Measurements from ENCODE around the gene HNMT. TPM values are rescaled to one million over a fixed set of nuclear protein-coding genes. Genes with fewer than 3 reads are reported as not detected.
"Not testable (repeated sequence)": the region's sequence is repeated elsewhere in the genome, so short reads cannot be mapped to it uniquely, and the experiment has no call there.

The HNMT gene
- total and polyA plus RNA-seq, 2 of the 13 experiments (the other 11 are each of a cell fraction or from before 2014, with no cell fraction given), result 279 to 309 TPM

DNA sequence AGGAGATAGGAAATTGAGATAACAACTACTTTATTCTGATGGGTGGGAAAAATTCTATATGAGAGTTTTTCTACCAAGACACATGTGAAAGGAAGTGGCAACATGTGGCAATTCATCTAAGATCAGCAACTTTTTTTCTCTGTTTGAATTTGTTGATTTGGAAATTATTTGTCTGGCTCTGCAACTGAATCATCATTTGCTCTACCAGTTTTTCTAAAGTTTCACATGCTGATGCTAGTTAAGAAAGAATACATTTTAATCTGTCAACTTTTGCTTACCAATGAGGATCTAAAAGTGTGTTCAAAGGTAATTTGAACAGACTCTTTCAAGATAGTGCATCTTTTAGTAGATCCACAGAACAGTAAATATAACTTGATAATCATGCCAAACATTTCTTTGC, 42.1 kb upstream of the HNMT start:
- intact Hi-C loops (cut with micrococcal nuclease; ENCODE audit: unreplicated experiment); CTCF ChIA-PET (ENCODE audit: low intra/inter-chr PET ratio, low total read pairs); H3K36me3 ChIP-seq (replicated peaks in 1 of 2; ENCODE audit: control insufficient read depth in 1 of 2, insufficient read depth in 2 of 2, low read length in 2 of 2); H4K20me1 ChIP-seq (ENCODE audit: insufficient read depth, low read length); H3K79me2 ChIP-seq (ENCODE audit: insufficient read depth, low read length); ATAC-seq; H3K4me2 ChIP-seq (ENCODE audit: low read depth, low read length); in situ Hi-C loops (cut with HindIII; ENCODE audit: extremely low pct_ligation_motif_present, low pct_unique_long_range_greater_than_20kb); H3K9ac ChIP-seq (ENCODE audit: insufficient read depth, low read depth, low read length); H3K9me3 ChIP-seq (ENCODE audit: low read length); POLR2A ChIA-PET; DNase-seq (ENCODE audit: low spot score); H3K27ac ChIP-seq (ENCODE audit: extremely low read length, insufficient read depth, low read length); H3K27me3 ChIP-seq (ENCODE audit: control insufficient read depth in 1 of 2, insufficient read depth in 2 of 2, low read length in 2 of 2); H3K4me3 ChIP-seq (replicated peaks in 1 of 3; ENCODE audit: insufficient read depth in 1 of 3, low read depth in 2 of 3, low read length in 3 of 3); FAIRE-seq; H2AFZ ChIP-seq (ENCODE audit: low read length); BruUV-seq (replicated peaks): not testable (repeated sequence)
- TF ChIP-seq, protein P1, sequence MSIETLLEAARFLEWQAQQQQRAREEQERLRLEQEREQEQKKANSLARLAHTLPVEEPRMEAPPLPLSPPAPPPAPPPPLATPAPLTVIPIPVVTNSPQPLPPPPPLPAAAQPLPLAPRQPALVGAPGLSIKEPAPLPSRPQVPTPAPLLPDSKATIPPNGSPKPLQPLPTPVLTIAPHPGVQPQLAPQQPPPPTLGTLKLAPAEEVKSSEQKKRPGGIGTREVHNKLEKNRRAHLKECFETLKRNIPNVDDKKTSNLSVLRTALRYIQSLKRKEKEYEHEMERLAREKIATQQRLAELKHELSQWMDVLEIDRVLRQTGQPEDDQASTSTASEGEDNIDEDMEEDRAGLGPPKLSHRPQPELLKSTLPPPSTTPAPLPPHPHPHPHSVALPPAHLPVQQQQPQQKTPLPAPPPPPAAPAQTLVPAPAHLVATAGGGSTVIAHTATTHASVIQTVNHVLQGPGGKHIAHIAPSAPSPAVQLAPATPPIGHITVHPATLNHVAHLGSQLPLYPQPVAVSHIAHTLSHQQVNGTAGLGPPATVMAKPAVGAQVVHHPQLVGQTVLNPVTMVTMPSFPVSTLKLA (IDR thresholded peaks at IDR 0.05), result peak; percentile 36
- peaks cover 41% of the 10 kb centered on the region for H3K4me1 ChIP-seq (ENCODE audit: insufficient read depth, low read length)

DNA sequence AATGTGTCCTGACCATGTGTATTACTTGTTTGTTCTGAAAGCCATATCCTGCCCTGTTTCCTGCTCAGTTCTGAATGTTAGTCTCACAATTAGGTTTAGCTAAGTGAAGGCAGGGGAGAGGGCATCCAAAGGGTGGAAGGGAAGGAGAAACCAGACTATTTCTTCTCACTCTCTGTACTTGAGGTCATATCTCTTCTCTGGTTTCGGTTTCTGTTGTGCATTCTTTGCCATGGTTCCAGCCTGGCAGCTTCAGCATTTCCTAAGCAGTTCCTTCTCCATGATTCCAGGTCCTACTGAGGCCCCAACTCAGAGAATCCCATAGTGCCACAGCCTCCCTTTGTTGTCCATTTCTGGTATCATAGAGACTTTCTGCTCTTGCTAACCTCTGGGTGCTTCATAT, 40.3 kb upstream of the HNMT start:
- no peak overlapping the region for H2AFZ ChIP-seq (ENCODE audit: low read length)
- POLR2A ChIA-PET, result interaction anchor here (1.2 to 3.3 kb wide), 2 partner anchors 41 to 51 kb away, joined by 3 to 12 read pairs; partner anchors contain the start of gene HNMT
- H3K4me3 ChIP-seq (replicated peaks in 1 of 3; ENCODE audit: insufficient read depth in 1 of 3, low read depth in 2 of 3, low read length in 3 of 3), result no peak overlapping the region
- intact Hi-C loops (cut with micrococcal nuclease; ENCODE audit: unreplicated experiment), result no loop called here
- no peaks in the 10 kb centered on the region for H3K36me3 ChIP-seq (replicated peaks in 1 of 2; ENCODE audit: control insufficient read depth in 1 of 2, insufficient read depth in 2 of 2, low read length in 2 of 2)
- no peaks in the 10 kb centered on the region for H4K20me1 ChIP-seq (ENCODE audit: insufficient read depth, low read length)
- no TSS peak for BruUV-seq (replicated peaks)
- H3K79me2 ChIP-seq (ENCODE audit: insufficient read depth, low read length), result no peaks in the 10 kb centered on the region
- CTCF ChIA-PET (ENCODE audit: low intra/inter-chr PET ratio, low total read pairs), result no interaction called here
- DNase-seq (ENCODE audit: low spot score), result no peak
- no peak overlapping the region for H3K27ac ChIP-seq (ENCODE audit: extremely low read length, insufficient read depth, low read length)
- in situ Hi-C loops (cut with HindIII; ENCODE audit: extremely low pct_ligation_motif_present, low pct_unique_long_range_greater_than_20kb), result no loop called here
- H3K9ac ChIP-seq (ENCODE audit: insufficient read depth, low read depth, low read length), result no peak overlapping the region
- H3K4me1 ChIP-seq (ENCODE audit: insufficient read depth, low read length), result peaks cover 60% of the 10 kb centered on the region
- H3K27me3 ChIP-seq (ENCODE audit: control insufficient read depth in 1 of 2, insufficient read depth in 2 of 2, low read length in 2 of 2), result no peaks in the 10 kb centered on the region
- no peak overlapping the region for H3K4me2 ChIP-seq (ENCODE audit: low read depth, low read length)
- WGBS (ENCODE audit: low lambda C conversion rate), result 100% methylated on average over 1 of the region's 1 CpG
- no peaks in the 10 kb centered on the region for H3K9me3 ChIP-seq (ENCODE audit: low read length)
- no peak for ATAC-seq
- FAIRE-seq, result no peak
- no peak for TF ChIP-seq NRL (CRISPR knock-in tag; IDR thresholded peaks at IDR 0.05; ENCODE audit: borderline replicate concordance)
- TF ChIP-seq RAD51 (IDR thresholded peaks at IDR 0.05; ENCODE audit: borderline replicate concordance), result no peak
- TF ChIP-seq NONO (IDR thresholded peaks at IDR 0.05), result no peak
- no peak for TF ChIP-seq NONO (CRISPR knock-in tag; conservative IDR thresholded peaks at IDR 0.05)
- TF ChIP-seq, protein P2, sequence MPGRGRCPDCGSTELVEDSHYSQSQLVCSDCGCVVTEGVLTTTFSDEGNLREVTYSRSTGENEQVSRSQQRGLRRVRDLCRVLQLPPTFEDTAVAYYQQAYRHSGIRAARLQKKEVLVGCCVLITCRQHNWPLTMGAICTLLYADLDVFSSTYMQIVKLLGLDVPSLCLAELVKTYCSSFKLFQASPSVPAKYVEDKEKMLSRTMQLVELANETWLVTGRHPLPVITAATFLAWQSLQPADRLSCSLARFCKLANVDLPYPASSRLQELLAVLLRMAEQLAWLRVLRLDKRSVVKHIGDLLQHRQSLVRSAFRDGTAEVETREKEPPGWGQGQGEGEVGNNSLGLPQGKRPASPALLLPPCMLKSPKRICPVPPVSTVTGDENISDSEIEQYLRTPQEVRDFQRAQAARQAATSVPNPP (CRISPR knock-in tag; IDR thresholded peaks at IDR 0.05), result no peak
- no peak for TF ChIP-seq POLR2AphosphoS5 (IDR thresholded peaks at IDR 0.05; ENCODE audit: low read depth, low read length)
- TF ChIP-seq, protein P3, sequence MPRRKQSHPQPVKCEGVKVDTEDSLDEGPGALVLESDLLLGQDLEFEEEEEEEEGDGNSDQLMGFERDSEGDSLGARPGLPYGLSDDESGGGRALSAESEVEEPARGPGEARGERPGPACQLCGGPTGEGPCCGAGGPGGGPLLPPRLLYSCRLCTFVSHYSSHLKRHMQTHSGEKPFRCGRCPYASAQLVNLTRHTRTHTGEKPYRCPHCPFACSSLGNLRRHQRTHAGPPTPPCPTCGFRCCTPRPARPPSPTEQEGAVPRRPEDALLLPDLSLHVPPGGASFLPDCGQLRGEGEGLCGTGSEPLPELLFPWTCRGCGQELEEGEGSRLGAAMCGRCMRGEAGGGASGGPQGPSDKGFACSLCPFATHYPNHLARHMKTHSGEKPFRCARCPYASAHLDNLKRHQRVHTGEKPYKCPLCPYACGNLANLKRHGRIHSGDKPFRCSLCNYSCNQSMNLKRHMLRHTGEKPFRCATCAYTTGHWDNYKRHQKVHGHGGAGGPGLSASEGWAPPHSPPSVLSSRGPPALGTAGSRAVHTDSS (CRISPR knock-in tag; conservative IDR thresholded peaks at IDR 0.05), result no peak
- no peak for TF ChIP-seq ZNF331 (CRISPR knock-in tag; IDR thresholded peaks at IDR 0.05)
- no peak for TF ChIP-seq XBP1 (CRISPR knock-in tag; IDR thresholded peaks at IDR 0.05)
- TF ChIP-seq, protein P4, sequence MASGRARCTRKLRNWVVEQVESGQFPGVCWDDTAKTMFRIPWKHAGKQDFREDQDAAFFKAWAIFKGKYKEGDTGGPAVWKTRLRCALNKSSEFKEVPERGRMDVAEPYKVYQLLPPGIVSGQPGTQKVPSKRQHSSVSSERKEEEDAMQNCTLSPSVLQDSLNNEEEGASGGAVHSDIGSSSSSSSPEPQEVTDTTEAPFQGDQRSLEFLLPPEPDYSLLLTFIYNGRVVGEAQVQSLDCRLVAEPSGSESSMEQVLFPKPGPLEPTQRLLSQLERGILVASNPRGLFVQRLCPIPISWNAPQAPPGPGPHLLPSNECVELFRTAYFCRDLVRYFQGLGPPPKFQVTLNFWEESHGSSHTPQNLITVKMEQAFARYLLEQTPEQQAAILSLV (CRISPR knock-in tag; IDR thresholded peaks at IDR 0.05; ENCODE audit: borderline replicate concordance), result no peak
- TF ChIP-seq, protein P5, sequence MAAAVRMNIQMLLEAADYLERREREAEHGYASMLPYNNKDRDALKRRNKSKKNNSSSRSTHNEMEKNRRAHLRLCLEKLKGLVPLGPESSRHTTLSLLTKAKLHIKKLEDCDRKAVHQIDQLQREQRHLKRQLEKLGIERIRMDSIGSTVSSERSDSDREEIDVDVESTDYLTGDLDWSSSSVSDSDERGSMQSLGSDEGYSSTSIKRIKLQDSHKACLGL (CRISPR knock-in tag; IDR thresholded peaks at IDR 0.05), result no peak

Data from HepG2 (cell line).